GM12801 (cell line): Measurements from ENCODE around the gene INPP5D.

Source experiments
- TF ChIP-seq, protein P1 (sequence below): IDR thresholded peaks from one replicate; pipeline ENCODE4 v1.5.1; 2011; ENCODE audit warnings: control low read depth; ENCODE audit not compliant: insufficient read length; ENCODE audit errors: extremely low read depth

Gene INPP5D

DNA sequence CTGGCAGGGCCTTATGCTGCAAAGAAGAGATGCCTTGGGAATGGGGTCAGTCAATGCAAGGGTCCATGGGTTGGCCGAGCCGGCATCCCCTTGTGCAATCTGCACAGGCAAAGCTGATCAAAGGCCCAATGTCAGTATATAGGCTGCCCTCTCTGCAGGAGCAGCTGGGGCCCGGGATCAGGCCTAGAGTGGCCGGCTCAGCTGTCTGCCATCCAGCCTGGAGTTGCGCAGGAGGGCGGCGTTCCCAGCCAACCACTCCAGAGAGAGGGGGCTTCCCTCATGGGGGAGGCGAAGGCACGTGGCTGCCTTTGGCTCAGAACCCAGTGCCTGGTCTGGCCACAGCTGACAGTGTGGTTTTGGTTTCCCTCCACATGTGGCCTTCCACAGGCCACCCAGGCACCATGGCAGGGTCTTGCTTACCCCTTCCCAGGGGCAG lies 3.9 kb downstream of the INPP5D start:
- TF ChIP-seq, protein P1, sequence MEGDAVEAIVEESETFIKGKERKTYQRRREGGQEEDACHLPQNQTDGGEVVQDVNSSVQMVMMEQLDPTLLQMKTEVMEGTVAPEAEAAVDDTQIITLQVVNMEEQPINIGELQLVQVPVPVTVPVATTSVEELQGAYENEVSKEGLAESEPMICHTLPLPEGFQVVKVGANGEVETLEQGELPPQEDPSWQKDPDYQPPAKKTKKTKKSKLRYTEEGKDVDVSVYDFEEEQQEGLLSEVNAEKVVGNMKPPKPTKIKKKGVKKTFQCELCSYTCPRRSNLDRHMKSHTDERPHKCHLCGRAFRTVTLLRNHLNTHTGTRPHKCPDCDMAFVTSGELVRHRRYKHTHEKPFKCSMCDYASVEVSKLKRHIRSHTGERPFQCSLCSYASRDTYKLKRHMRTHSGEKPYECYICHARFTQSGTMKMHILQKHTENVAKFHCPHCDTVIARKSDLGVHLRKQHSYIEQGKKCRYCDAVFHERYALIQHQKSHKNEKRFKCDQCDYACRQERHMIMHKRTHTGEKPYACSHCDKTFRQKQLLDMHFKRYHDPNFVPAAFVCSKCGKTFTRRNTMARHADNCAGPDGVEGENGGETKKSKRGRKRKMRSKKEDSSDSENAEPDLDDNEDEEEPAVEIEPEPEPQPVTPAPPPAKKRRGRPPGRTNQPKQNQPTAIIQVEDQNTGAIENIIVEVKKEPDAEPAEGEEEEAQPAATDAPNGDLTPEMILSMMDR: no peak

DNA sequence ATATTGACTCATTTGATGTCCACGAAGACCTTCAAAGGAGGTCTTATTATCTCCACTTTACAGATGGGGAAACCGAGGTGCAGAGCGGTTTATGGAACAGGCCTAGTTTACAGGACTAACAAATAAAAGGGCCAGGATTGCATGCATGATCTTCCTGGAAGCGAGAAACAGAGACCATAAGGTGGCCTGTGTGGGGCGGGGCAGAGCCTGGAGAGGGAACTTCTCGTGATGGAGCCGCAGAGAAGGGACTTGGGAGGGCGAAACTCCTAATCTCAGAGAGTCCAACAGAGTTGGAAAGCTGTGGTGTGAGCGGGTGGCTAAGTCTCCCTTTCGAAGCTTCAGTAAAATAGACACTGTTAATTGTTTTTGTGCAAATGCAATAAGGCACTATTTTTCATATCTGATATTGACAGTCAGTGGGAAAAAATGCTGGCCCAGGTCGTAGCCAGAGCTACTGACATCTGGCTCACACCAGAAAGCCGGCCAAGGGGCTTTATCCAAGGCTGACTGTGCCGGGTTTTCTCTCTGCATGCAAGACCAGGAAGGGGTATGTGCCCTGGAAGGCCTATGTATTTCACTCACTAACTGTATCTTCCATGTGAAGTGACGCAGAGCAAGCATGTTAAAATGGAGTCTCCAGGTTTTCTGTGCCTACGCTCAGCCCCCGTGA lies 4.5 kb downstream of the INPP5D start:
- TF ChIP-seq, protein P1: no peak

DNA sequence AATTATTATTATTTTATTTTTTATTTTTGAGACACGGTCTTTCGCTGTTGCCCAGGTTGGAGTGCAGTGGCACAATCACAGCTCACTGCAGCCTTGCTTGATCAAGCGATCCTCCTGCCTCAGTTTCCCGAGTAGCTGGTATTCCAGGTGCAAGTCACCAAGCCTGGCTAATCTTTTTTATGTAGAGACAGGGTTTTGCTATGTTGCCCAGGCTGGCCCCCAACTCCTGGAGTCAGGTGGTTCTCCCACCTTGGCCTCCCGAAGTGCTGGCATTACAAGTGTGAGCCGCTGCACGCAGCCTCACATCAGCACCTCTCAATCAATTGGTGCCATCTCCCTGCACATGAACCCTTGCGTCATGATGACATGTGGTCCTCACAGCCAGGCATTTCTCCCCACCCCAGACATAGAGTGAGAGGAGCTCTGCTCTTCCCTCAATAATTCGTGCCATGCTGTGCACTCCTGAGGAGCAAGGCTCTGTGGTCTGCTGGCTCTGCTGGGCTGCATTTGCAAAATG lies 5.9 kb downstream of the INPP5D start:
- TF ChIP-seq, protein P1: no peak

DNA sequence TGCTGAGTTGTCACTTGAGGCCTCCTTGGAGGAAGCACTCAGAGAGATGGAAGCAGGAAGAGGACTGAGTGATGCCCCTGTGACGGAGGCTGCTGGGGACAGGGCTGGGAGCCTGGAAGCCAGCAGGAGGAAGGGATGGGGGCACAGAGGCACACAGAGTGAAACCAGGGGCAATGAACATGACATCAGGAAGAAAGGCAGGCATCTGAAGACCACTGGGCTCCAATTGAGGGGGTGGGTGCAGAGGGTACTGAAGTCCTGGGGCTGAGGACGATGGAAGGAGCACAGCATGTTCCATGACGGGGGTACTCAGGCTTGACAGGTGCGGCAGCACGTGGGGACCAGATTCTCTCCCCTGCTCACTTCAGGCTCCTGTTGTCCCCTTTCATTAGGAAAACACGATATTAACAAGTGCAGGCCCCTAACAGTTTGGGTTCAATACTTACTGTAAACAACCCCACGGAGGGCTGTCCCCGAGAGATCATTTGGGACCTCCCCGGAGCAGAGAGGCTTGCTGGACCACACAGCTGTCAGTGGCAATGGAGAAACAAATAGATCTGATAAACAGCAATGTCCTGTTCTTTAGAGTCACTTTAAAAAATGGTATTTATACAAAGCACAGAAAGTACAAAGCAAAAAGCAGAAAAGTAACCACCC lies 8.7 kb downstream of the INPP5D start:
- TF ChIP-seq, protein P1: no peak

DNA sequence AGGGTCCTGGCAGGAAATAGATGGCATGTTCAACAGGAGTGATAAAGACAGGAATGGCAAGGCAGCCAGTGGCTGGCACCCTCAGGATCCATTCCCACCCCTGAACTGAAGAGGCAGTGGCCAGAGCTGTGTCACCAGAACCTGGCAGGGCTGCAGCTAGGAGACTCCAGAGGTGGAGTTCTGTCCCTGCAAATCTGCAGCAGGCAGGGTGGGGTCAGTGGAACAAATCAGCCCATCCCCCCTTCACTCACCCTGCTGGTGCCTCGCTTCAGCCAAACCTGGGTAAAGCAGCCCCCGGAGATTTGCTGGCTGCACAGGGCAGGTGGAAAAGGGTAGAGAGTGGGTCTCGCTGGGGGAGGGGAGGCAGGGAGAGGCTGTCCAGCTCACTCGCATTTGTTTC lies 12.7 kb downstream of the INPP5D start:
- TF ChIP-seq, protein P1: no peak

DNA sequence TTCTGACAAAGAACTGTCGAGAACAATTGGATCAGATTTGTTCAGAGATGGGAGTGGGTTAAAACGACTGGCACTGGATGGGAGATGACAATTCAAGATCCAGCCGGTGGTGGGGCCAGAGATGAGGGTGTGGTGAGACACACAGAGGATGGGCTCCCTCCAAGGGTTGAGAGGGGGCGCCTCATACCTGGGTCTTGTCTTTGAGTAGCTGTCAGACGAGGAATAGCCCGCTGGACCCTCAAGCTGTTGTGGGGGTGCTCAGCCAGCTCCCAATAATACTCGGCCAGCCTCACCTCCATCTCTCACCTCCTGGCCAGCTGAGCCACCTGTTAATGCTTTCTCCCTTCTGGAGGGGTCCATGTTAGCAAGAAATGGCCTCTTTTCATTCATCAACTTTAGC lies 14.0 kb downstream of the INPP5D start:
- TF ChIP-seq, protein P1: no peak

DNA sequence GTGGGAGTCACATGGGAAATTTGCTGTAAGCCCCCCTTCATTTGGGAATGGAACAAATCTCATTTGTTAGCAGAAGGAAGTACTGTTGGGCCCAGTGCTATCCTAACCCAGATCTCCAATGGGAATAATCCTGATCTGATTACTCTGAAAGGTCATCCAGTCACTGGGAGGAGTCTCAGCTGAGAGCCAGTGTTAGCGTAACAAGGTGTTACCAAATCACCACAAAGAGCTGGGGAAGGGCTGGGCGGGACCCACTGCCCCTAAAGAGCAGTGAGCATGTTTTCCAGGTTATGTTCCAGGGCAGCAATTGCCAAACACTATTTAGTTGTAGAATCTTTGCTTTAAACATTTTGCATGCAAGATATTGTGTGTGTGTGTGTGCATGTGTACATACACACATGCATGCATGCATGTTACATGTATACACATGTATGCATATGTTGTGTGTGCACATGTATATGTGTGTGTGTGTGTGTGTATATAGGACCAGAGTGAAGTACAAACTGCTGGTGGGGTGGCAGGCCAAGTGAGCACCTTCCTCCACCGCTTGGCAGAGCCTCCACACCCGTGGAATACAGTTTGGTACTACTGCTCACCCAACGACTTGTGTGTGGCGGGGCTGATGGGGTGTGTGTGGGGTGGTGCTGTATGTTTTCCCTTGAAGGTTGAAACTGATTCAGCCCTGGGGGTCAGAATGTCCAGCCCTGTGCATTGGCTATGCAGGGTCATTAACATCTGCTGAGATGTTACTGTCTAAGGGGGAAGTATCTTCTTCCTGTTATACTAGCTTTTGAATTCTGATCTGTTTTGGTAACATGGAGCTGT lies 15.2 kb downstream of the INPP5D start:
- TF ChIP-seq, protein P1: no peak
